Measurements from ENCODE around the gene AKNAD1.
"Not testable (repeated sequence)": the region's sequence is repeated elsewhere in the genome, so short reads cannot be mapped to it uniquely, and the experiment has no call there.

AKNAD1 gene

DNA sequence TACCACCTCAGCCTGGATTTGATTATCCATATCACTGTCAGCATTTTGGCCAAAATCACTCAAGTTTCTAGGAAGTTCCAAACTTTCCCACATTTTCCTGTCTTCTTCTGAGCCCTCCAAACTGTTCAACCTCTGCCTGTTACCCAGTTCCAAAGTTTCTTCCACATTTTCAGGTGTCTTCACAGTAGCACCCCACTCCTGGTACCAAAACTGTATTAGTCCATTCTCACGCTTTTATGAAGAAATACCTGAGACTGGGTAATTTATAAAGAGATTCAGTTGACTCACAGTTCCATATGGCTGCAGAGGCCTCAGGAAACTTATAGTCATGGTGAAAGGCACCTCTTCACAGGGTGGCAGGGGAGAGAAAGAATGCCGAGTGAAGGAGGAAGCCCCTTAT lies 71.0 kb downstream of the AKNAD1 start:
- no peak for DNase-seq (ENCODE audit: low read depth, low spot score)

DNA sequence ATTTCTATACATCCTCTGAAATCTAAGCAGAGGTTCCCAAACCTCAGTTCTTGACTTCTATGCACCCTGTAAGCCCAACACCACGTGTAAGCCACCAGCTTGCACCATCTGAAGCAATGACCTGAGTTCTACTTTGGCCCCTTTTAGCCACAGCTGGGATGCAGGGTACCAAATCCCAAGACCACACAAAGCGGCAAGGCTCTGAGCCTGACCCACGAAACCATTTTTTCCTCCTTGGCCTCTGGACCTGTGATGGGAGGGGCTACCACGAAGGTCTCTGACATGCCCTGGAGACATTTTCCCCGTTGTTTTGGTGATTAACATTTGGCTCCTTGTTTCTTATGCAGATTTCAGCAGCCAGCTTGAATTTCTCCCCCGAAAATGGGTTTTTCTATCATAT lies 71.6 kb downstream of the AKNAD1 start:
- DNase-seq (ENCODE audit: low read depth, low spot score) = no peak

DNA sequence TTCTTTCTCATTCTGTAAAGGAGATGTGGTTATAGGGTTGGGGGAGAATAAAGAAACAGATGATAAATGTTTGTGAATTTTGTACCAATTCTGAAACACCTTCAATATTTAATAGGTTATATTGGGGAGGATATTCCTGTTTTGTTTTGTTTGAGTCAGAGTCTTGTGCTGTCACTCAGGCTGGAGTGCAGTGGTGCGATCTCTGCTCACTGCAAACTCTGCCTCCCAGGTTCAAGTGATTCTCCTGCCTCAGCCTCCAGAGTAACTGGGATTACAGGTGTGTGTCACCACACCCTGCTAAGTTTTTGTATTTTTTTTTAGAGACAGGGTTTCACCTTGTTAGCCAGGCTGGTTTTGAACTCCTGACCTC lies 75.3 kb downstream of the AKNAD1 start:
- not testable (repeated sequence) for DNase-seq (ENCODE audit: low read depth, low spot score)

DNA sequence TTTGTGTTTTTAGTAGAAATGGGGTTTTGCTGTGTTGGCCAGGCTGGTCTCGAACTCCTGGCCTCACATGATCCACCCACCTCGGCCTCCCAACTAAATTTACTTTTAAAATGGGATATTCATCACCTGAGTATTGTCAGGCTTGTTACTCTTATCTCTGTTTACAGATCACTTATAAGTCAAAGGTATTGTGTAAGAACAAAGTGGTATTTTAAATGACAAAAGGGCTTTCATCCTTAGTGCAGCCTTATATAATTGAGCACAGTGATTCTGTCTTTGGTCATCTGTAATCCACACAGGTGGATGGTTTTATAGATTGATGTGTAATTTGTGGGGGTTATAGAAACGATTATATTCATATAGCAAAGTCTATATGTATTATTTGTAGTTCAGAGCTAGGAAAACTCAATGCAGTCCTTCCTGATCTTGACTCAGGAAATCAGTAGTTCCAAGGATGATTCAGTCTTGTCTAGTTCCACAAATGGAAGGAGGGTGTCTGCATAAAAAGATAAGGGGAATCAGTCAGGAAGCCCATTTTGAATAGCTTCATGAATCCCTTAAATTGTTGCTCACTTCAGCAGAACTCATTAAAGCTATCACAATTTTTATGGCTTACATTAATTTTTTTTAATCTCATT lies 75.8 kb downstream of the AKNAD1 start:
- DNase-seq (ENCODE audit: low read depth, low spot score) = no peak

DNA sequence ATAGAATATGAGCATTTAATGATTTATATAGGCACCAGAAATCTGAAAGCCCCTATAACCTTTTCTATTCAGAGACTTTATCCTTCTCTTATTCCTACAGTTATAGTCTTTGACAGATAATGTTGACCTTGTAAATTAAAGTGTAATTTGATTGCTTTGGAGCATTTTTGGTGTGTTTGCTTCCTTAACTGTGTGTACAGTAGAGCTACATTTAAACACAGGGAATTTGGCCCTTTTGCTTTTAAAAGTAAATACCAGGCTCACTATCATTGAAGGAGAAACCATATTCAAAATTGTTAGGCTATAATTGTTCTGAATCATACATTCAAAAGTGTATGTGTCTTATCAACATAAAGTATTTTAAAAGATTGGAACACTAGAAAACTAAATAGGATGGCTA lies 77.4 kb downstream of the AKNAD1 start:
- DNase-seq (ENCODE audit: low read depth, low spot score) = no peak

DNA sequence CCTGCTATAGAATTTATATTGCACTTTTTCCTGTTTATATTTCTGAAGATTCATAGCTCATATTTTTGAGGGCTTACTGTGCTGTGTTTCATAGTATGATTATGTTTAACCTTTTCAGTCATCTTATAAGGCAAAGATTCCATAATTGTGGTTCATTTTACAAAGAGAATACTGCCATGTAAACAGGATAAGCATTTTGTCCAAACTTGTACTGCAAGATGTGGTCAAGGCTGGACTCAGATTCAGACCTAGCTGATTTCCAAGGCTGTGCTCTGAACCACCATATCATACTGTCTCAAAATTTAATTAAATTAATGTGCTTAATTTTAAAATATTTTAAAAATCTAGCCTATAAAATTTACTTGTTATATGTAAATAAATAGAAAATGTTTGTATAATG lies 79.1 kb downstream of the AKNAD1 start:
- no peak for DNase-seq (ENCODE audit: low read depth, low spot score)

DNA sequence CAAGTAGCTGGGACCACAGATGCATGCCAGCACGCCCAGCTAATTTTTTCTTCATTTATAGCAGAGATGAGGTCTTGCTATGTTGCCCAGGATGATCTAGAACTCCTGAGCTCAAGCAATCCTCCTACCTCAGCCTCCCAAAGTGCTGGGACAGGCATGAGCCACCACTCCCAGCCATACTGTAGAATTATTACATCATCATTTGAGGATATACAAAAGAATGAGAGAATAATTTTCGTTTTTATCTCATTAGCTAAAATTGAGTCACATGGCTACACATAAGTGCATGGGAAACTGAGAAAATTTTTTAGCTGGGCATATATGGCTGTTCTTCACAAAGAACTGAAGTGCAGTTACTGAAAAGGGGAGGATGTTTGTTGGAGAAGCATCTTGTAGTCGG lies 89.2 kb downstream of the AKNAD1 start:
- DNase-seq (ENCODE audit: low read depth, low spot score) = no peak

DNA sequence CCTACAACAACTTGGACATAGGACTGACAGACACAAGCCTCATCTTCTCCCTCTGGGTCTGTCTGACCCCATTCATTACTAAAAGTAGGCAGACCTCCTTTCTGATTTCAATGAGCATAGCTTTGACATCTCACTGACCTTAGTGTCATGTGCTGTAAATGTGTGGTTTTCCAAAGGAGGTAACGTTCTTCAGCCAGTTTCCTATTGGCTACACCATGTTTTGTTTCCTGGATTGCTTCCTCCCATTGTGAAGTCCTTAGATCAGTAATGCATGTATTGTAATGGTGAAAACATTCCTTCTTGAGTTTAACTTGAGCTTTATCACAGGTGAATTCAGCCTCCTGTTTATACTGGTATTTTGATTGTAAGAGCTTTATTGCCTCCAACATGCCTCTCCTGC lies 89.8 kb downstream of the AKNAD1 start:
- no peak for DNase-seq (ENCODE audit: low read depth, low spot score)
